ENCODE data around the gene HARBI1. TPM values are rescaled to one million over a fixed set of nuclear protein-coding genes. Genes with fewer than 3 reads are reported as not detected.
A peak's percentile ranks its signal among the peaks of the same experiment; 100 is the strongest.

Gene HARBI1
- total and polyA plus RNA-seq, 8 donors, result 2.9 to 5.0 (median 3.5) TPM

DNA sequence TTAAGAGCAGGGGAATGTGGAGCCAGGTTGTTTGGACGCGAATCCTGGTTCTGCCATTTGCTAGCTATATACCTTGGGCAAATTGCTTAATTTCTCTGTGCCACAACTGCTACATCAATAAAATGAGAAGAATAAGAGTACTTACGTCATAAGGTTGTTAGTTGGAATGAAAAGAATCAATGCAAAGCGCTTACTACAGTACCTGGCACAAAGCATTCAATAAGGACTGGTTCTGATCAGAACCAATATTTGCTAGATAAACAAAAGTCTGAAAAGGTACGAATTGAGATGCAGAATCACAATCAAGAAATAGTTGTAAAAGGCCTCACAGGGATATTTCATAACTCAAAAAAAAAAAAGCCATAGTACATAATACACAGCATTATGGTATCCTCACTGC, 34.4 kb downstream of the HARBI1 start:
- H3K27me3 ChIP-seq, result no peaks in the 10 kb centered on the region
- H3K9me3 ChIP-seq, result no peaks in the 10 kb centered on the region
- DNase-seq, result no peak
- no peaks in the 10 kb centered on the region for H3K36me3 ChIP-seq
- intact Hi-C loops (cut with DNase I), result no loop called here
- TF ChIP-seq, protein P1, sequence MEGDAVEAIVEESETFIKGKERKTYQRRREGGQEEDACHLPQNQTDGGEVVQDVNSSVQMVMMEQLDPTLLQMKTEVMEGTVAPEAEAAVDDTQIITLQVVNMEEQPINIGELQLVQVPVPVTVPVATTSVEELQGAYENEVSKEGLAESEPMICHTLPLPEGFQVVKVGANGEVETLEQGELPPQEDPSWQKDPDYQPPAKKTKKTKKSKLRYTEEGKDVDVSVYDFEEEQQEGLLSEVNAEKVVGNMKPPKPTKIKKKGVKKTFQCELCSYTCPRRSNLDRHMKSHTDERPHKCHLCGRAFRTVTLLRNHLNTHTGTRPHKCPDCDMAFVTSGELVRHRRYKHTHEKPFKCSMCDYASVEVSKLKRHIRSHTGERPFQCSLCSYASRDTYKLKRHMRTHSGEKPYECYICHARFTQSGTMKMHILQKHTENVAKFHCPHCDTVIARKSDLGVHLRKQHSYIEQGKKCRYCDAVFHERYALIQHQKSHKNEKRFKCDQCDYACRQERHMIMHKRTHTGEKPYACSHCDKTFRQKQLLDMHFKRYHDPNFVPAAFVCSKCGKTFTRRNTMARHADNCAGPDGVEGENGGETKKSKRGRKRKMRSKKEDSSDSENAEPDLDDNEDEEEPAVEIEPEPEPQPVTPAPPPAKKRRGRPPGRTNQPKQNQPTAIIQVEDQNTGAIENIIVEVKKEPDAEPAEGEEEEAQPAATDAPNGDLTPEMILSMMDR (IDR thresholded peaks at IDR 0.05), result no peak
- peaks cover 0 to 11% of the 10 kb centered on the region in 2 donors for H3K4me1 ChIP-seq
- no peak for ATAC-seq
- no peak overlapping the region for H3K4me3 ChIP-seq
- H3K27ac ChIP-seq, result no peak overlapping the region

DNA sequence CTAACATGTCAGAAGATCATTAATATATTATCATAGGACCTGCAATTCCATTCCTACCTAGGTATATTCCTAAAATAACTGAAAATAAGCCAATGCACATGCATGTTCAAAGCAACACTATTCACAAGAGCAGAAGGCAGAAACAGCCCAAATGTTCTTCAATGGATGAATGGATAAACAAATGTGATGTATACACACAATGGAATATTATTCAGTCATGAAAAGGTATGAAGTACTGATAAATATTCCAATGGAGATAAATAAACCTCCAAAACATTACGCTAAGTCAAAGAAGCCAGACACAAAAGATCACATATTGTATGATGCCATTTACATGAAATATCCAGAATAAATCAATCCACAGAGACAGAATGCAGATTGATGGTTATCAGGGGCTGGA, 40.0 kb downstream of the HARBI1 start:
- H3K27ac ChIP-seq, result no peak overlapping the region
- no peaks in the 10 kb centered on the region for H3K27me3 ChIP-seq
- intact Hi-C loops (cut with DNase I), result no loop called here
- TF ChIP-seq, protein P1 (IDR thresholded peaks at IDR 0.05), result no peak
- DNase-seq (no peak), ATAC-seq (no peak)
- H3K4me3 ChIP-seq, result no peak overlapping the region
- H3K36me3 ChIP-seq, result no peaks in the 10 kb centered on the region
- no peaks in the 10 kb centered on the region for H3K9me3 ChIP-seq
- peaks cover 0 to 20% of the 10 kb centered on the region in 2 donors for H3K4me1 ChIP-seq

DNA sequence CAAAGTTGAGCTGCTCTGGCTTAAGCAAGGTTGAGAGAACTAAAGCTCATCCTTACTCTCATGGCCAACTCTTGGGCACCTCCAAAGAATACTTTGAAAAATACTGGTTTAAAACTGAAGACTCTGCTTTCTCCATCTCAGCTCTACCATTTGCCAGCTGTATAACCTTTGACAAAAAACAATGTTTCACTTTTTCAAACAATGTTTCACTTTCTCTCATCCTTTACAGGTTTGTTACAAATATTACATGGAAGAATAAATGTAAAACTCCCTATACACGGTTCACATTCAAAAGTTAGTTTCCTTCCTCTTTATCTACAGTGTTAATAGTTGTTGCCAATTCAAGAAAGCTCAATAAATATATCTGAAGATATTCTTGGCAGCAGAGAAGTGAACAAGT, 42.4 kb downstream of the HARBI1 start:
- Histone ChIP-seq H3K9me3 (no peaks in the 10 kb centered on the region), H3K27ac (no peak overlapping the region), H3K4me1 (peaks cover 0 to 23% of the 10 kb centered on the region in 2 donors), H3K36me3 (no peaks in the 10 kb centered on the region), H3K4me3 (no peak overlapping the region), H3K27me3 (no peaks in the 10 kb centered on the region)
- ATAC-seq (no peak), DNase-seq (no peak)
- TF ChIP-seq, protein P1 (IDR thresholded peaks at IDR 0.05), result no peak
- intact Hi-C loops (cut with DNase I), result no loop called here

DNA sequence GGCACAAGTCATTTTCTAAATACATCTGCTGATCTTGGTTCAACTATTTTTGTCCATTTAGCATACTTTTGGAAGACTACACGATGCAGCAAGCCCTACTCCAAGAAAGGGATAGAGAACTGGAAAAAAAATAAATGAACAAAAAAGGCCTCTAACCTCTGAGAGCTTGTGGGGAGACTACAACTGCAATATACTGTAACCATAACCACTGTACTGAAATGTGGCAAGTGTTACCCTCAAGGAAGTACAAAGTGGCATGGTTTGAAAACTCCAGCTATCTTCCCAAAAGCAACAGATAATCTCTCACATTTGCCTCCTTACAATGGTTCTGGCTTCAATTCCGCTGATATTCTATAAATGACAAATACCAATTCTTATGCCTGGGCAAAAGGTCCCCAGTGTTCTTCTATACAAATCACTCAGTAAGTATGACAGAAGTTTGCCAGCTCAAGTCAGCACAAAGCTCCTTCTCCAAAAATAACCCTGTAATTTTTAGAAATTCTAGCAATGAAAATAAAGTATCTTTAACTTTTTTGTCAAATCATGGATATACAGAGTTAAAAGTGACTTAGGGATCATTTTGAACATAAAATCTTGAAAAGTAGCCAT, 46.1 kb downstream of the HARBI1 start:
- intact Hi-C loops (cut with DNase I), result no loop called here
- H3K9me3 ChIP-seq, result no peaks in the 10 kb centered on the region

DNA sequence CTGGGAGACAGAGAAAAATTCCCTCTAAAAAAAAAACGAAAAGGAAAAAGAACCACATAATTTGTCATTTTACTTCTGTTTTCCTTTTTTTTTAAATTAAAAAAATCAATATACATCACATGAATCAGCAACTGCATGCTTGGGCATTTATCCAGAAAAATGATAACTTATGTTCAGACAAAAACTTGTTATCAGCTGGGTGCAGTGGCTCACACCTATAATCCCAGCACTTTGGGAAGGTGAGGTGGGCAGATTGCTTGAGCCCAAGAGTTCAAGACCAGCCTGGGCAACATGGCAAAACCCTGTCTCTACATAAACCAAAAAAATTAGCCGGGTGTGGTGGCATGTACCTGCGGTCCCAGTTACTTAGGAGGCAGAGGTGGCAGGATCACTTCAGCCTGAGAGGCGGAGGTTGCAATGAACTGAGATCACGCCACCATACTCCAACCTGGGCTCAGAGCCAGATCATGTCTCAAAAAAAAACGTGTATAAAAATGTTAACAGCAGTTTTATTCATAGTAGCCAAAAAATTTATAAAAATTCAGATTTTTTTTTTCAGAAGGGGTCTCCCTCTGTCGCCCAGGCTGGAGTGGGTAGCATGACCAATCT, 51.7 kb downstream of the HARBI1 start:
- Histone ChIP-seq H3K9me3 (no peaks in the 10 kb centered on the region), H3K36me3 (no peaks in the 10 kb centered on the region), H3K27ac (no peak overlapping the region), H3K27me3 (no peaks in the 10 kb centered on the region), H3K4me1 (peaks cover 8 to 19% of the 10 kb centered on the region in 2 donors), H3K4me3 (no peak overlapping the region)
- peak; percentile 61 for ATAC-seq
- DNase-seq, result peak in 1 of 4 donors; percentile 28
- TF ChIP-seq, protein P1 (IDR thresholded peaks at IDR 0.05), result no peak
- intact Hi-C loops (cut with DNase I), result no loop called here

More for the DNA sequence above, 46.1 kb downstream of the HARBI1 start:
- no peak overlapping the region for H3K4me3 ChIP-seq
- ATAC-seq (no peak), DNase-seq (no peak)
- no peaks in the 10 kb centered on the region for H3K36me3 ChIP-seq
- H3K27ac ChIP-seq, result no peak overlapping the region
- H3K4me1 ChIP-seq, result peaks cover 0 to 8% of the 10 kb centered on the region in 2 donors
- TF ChIP-seq, protein P1 (IDR thresholded peaks at IDR 0.05), result no peak
- H3K27me3 ChIP-seq, result no peaks in the 10 kb centered on the region

Data from left lung (tissue), 10 donors.